ENCODE measurements around the gene SPEM1.

The SPEM1 gene

DNA sequence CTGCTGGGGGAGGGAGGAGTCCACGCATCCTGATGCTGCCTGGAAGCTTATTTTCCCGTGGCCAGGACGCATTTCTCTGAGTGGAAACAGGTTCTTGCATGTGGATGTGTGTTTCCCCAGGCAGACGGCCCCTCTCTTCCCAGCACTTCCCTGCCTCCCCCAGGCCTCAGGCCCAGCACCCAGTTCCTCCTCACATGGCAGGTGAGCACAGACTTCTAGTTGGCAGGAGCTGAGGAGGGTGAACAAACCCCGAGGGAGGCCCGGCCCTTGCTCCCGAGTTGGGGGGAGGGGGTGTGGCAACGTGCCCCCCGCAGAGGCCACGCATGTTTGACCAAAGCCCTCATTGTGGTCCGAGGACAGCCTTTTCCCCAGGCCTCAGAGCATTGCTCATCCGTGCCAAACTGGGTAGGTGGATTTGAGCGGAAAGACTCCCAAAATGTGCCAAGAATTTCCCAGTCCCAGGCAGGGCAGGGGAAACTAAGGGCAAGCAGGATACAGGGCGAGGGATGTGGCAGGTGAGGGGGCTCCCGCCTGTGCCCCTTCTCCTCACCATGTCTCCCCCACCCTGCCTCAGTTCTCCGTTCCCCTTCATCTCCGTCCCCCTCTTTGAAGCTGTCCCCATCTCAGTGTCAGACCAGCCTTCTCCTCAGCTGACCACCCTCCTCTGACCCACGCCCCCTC, 1.5 kb upstream of the SPEM1 start:
- DNase-seq (ENCODE audit: low read depth) = no peak
- no peak overlapping the region for H3K4me3 ChIP-seq (ENCODE audit: control insufficient read depth, low read depth, low read length)
- TF ChIP-seq CTCF (IDR thresholded peaks at IDR 0.05; ENCODE audit: control insufficient read depth, insufficient read depth, low read depth, low read length, missing control alignments) = no peak

DNA sequence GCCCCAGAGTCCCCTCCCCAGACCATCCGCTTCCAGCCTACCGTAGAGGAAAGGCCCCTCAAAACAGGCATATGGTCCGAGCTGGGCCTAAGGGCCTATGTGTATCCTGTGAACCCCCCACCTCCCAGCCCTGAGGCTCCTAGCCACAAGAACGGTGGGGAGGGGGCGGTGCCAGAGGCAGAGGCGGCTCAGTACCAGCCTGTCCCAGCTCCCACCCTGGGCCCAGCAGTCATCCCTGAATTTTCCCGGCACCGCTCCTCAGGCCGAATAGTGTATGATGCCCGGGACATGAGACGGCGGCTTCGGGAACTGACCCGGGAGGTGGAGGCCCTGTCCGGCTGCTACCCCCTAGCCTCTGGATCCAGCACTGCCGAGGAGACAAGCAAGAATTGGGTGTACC, 1.1 kb downstream of the SPEM1 start:
- DNase-seq (ENCODE audit: low read depth) = no peak
- H3K4me3 ChIP-seq (ENCODE audit: control insufficient read depth, low read depth, low read length) = no peak overlapping the region
- no peak for TF ChIP-seq CTCF (IDR thresholded peaks at IDR 0.05; ENCODE audit: control insufficient read depth, insufficient read depth, low read depth, low read length, missing control alignments)

DNA sequence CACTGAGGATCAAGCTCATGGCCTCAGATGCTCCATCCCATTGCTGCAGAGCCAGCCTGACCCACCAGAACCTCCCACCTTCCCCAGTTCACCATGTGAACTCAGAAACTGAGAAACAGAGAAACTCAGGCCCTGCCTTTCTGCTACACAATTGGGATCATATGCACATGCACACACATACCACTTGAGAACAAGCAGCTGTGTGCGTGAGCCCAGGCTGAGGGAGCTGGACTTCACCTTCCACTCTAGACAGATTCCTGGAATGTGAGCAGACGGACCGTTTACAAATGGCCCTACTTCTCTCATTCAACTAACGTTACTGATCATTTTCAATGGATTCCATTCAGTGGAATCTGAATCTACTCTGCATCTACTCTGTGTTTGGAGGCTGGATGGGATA, 3.6 kb downstream of the SPEM1 start:
- H3K4me3 ChIP-seq (ENCODE audit: control insufficient read depth, low read depth, low read length) = no peak overlapping the region
- no peak for TF ChIP-seq CTCF (IDR thresholded peaks at IDR 0.05; ENCODE audit: control insufficient read depth, insufficient read depth, low read depth, low read length, missing control alignments)
- DNase-seq (ENCODE audit: low read depth) = no peak

GRCh38 chr17:7425316-7425715, 5.2 kb downstream of the SPEM1 start, which contains the start of gene SPEM2:
TSS of gene SPEM2 (plus strand) at chr17:7425616. CDS start at chr17:7425689, 73 bp downstream.
- no peak for TF ChIP-seq CTCF (IDR thresholded peaks at IDR 0.05; ENCODE audit: control insufficient read depth, insufficient read depth, low read depth, low read length, missing control alignments)
- DNase-seq (ENCODE audit: low read depth) = no peak
- no peak within 1 kb of the TSS for H3K4me3 ChIP-seq (ENCODE audit: control insufficient read depth, low read depth, low read length)

DNA sequence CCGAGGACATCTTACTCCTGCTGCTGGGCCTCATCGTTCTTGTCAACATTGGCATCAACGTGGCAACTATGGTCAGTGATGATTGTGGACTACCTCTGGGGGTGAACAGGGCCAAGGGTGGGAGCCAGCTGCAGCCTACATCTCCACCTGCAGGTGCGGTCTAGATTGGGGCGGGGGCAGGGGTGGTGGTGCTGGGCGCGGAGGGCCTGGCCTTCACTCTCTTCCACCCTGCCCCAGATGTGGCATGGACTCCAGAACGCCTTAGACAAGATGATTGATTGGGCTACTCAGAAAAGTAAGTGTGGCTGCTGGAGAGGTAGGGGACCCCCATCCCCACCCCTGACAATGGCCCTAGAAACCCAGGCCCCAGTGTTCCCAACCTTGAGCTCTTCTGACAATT, 5.6 kb downstream of the SPEM1 start:
- H3K4me3 ChIP-seq (ENCODE audit: control insufficient read depth, low read depth, low read length) = no peak overlapping the region
- no peak for TF ChIP-seq CTCF (IDR thresholded peaks at IDR 0.05; ENCODE audit: control insufficient read depth, insufficient read depth, low read depth, low read length, missing control alignments)
- no peak for DNase-seq (ENCODE audit: low read depth)

DNA sequence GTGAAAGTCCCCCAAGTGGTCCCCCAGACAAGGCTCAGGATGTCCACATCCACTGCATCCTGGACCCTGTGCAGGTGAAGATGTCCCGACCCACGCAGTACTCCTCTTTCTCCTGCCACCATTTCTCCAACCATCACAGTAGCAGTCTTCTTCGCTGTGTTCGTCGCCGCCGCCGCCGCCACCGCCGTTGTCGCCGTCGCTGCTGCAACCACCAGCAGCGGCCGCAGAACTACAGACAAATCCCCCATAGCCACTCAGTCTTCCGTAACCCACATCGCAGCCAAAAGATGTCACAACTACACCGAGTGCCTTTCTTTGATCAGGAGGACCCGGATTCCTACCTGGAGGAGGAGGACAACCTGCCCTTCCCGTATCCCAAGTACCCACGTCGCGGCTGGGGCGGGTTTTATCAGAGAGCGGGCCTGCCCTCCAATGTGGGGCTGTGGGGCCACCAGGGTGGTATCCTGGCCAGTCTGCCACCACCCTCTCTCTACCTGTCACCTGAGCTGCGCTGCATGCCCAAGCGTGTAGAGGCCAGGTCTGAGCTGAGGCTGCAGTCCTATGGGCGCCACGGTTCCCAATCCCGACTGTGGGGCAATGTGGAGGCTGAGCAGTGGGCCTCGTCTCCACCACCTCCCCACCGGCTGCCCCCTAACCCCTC, 6.2 kb downstream of the SPEM1 start:
- no peak overlapping the region for H3K4me3 ChIP-seq (ENCODE audit: control insufficient read depth, low read depth, low read length)
- no peak for DNase-seq (ENCODE audit: low read depth)
- no peak for TF ChIP-seq CTCF (IDR thresholded peaks at IDR 0.05; ENCODE audit: control insufficient read depth, insufficient read depth, low read depth, low read length, missing control alignments)

Data from AG09309 (cell line).